ENCODE data around the gene TUBGCP5. TPM values are rescaled to one million over a fixed set of nuclear protein-coding genes. Genes with fewer than 3 reads are reported as not detected.
A peak's percentile ranks its signal among the peaks of the same experiment; 100 is the strongest.

The TUBGCP5 gene
- total RNA-seq, 1 donor from 2014 or later = 23.5 TPM

DNA sequence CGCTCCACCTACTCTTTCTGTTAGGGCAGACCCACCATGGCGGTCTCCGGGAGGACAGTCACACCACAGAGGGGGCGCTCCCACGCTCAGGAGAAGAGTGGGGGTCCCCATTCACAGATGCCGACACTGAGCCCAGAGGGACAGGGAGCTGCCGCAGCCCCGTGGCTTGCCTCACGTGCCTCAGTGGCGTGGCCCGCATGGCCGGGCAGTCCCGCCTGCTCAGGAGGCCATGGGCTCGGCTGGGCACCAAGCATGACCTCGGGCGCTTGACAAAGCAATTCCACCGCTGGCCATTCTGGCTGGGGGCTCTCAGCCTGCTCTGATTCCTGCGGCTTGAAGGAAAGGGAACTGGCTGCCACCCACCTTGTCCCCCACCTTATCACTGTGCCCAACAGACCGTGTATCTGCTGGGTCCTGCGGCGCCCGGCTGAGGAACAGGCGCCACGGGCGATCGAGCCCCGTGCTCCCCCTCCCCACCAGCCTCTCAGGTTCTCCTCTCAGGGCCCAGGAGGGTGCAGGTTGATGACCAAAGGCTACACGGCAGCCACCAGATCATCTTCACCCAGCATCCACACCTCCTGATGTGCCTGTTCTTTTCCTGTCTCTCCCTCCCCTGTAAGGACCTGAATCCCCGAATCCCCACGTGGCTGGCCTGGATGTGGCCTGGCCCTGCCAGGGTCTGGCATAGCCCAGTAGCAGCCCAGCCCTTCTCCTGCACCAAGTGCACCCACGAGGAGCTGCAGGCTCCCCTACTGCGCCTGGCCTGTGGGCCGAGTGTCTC is 79.9 kb downstream of the TUBGCP5 start:
- intact Hi-C loops (cut with DNase I) = no loop called here
- ATAC-seq (no peak), DNase-seq (ENCODE audit: low spot score) (peak; percentile 42)

DNA sequence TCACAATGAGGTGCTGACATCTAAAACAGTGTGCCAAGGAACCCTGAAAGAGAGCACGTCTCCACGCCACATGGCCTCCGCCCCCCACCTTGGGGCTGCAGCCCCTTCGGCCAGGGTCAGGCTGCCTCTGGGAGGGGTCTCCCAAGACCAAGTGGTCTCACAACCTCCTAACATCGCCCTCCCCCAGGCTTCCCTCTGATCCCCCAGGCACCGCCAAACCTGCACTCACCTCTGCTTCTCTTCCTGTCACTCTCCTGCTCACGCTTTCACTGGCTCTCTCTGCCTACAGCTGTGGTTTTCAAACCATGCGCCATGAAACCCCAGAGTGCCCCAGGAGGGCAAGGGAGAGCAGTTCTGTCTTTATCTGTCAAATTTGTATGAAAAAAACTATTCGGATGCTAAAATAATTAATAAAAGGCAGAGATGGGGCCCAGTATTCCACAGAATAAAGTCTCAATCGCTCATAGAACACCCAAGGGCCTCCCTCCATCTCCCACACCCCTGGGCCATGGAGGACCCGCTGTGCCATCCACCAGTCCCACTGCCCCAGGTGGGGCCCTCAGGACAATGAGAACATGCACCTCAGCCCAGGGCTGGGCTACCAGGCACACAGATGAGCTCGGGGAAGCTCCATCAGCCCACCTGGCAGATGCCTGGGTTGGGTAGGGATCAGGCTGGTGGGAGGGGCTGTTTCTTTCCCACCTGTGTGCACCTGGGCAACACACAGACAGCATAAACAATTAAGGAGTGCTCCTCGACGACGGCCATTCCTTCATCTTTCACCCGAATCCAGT is 80.7 kb downstream of the TUBGCP5 start:
- intact Hi-C loops (cut with DNase I) = no loop called here

DNA sequence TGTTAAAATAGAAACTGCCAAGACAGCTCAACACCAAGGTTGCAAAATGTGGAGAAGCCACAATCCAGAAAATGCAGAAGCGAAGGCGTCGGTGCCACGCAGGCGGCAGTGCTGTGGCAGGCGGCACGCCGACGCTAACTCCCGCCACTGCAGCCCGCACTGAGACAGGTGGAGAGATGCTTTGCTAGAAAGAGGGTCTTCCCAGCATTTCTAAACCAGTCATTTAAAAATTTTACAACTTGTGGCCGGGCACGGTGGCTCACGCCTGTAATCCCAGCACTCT is 82.5 kb downstream of the TUBGCP5 start:
- intact Hi-C loops (cut with DNase I) = no loop called here
- no peak for ATAC-seq
- no peak for DNase-seq (ENCODE audit: low spot score)

More for the DNA sequence above, 80.7 kb downstream of the TUBGCP5 start:
- DNase-seq (ENCODE audit: low spot score) (peak; percentile 50), ATAC-seq (no peak)

DNA sequence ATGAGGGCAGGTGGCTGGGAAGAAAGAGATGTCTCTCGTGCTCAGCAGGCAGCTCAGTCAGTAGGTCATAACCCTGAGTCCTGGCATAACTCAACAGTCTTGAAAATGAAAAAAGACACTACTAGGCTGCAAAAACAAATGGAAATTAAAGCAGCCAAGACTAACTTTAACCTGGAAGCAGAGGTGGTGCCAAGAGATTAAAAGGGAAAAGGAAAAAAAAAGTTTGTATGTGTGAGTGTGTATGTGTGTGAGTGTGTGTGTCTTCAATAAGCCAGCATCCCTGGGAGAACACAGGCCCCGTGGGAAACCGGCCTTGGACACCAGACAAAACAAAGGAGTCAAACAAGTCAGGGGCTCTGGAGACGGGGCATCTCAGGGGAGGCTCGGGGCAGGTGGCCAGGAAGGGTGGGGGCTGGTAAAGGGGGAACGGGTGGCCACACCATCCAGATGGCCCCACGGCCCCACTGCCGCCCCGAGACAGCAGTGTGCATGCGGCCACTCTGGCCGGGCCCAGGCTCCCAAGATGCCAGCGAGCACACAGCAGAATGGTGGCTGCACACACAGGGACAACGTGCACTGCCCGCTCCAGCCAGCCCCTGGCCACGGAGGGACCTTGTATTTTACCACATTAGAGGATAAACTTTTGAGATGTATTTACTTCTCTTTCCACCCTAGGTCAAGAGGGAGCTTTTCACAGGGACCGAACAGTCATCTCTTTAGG is 83.0 kb downstream of the TUBGCP5 start:
- DNase-seq (ENCODE audit: low spot score) (no peak), ATAC-seq (peak; percentile 48)
- intact Hi-C loops (cut with DNase I) = no loop called here

DNA sequence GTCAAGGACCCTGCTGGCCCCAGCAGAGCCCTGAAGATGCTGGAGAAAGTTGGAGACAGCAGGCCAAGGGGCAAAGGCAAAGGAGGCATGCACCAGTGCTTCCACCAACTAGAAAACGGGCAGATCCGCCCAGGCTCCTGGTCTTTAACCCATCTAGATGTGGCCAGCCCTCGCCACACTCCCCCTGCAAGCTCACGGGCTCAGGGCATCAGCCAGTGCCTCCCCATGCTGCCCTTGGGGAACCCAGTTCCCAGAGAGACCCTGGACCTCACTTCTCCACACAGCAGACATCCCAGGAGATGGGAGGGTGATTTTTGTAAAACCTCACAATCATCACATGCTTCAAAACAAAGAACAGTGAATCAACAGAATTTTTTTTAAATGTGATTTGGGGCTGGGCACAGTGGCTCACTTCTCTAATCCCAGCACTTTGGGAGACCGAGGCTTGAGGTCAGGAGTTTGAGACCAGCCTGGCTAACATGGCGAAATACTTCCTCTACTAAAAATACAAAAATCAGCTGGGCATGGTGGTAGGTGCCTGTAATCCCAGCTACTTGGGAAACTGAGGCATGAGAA is 83.7 kb downstream of the TUBGCP5 start:
- peak; percentile 25 for ATAC-seq
- DNase-seq (ENCODE audit: low spot score) = no peak
- intact Hi-C loops (cut with DNase I) = no loop called here

DNA sequence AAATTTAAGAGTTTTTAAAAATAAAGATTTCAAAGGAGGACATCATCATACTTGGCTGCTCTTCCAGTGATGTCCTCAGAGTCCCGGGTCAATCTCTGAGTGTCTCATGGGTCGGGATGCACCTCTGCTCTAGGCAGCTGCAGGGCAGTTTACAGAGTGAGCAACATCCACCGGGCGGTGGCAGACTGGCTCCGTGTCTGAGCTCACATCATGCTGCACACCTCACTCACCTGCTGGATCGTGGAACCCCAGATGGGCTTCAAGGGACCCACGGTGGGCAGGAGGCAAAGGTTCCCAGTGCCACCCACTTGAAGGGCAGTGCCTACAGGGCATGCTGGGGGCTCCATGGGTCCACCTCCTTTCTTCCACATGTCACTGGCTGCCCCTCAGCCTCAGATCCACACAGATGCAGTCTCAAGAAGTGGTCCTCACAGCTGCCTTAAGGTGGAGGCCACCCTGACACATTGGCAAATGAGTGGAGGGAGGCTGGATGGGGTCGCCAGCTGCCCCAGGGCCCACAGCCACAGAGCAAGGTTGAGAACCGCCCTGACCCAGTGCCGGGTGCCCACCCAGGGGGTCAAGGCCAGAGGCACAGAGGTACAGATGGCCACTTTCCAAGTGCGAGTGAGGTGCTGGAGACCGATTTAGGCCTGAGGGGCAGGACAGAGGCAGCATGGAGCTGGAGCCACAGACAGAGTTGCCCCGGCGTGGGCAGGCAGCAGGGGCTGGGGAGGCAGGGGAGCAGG is 84.4 kb downstream of the TUBGCP5 start:
- intact Hi-C loops (cut with DNase I) = no loop called here
- ATAC-seq (no peak), DNase-seq (ENCODE audit: low spot score) (no peak)

DNA sequence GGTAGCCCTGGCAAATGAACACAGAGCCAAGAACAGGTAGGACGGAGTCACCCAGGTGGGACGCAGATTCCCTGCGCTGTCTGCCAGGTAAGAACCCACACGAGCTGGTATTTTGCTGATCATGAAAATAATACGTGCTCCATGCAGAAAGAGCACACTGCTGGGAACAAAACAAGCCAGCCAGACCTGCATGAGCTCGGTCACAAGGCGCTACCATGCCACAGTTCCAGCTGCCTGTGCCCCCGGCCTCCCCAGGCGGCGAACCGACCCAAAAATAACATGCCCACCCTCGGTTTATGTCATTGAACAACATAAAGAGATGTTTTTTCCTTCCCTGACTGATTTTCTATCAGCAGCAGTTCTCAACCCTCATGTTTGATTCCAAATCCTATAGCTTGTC is 85.0 kb downstream of the TUBGCP5 start:
- intact Hi-C loops (cut with DNase I) = no loop called here
- ATAC-seq = no peak
- no peak for DNase-seq (ENCODE audit: low spot score)

DNA sequence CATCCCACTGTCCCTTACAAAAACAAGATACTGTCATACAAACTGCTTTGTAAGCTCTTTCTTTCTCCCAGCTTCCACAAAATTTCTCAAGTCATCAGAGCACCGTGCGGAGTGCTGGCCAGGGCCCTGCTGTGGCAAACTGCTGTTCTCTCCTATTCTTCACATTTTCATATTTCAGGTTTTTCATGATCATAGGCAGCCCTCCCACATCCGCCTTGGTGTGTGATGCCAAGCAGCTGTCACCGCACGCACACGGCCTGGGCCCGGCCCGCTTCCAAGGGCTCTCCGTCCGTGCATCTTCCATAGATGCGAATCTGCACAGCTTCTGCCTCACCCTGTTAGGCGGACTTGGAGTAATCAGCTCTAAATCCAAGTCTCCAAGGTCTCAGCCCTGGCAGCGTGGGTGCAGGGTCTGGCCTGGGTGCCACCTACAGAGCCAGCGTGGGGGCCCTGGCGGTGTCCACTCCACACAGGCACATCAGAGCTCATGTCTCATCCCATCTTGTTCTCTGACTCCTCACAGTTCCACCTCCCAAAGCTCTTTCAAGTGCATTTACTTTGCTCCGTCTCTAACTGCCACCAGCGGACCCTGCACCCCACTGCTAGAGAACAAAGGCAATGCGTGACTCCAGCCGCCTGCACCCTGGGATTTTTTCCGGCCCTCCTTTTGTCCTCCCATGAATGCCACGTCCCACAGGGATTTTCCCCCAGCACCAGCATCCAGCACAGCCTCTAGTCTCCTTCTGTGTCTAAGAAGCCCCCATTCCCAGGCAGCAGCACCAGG is 86.4 kb downstream of the TUBGCP5 start:
- ATAC-seq (no peak), DNase-seq (ENCODE audit: low spot score) (no peak)
- intact Hi-C loops (cut with DNase I) = no loop called here

DNA sequence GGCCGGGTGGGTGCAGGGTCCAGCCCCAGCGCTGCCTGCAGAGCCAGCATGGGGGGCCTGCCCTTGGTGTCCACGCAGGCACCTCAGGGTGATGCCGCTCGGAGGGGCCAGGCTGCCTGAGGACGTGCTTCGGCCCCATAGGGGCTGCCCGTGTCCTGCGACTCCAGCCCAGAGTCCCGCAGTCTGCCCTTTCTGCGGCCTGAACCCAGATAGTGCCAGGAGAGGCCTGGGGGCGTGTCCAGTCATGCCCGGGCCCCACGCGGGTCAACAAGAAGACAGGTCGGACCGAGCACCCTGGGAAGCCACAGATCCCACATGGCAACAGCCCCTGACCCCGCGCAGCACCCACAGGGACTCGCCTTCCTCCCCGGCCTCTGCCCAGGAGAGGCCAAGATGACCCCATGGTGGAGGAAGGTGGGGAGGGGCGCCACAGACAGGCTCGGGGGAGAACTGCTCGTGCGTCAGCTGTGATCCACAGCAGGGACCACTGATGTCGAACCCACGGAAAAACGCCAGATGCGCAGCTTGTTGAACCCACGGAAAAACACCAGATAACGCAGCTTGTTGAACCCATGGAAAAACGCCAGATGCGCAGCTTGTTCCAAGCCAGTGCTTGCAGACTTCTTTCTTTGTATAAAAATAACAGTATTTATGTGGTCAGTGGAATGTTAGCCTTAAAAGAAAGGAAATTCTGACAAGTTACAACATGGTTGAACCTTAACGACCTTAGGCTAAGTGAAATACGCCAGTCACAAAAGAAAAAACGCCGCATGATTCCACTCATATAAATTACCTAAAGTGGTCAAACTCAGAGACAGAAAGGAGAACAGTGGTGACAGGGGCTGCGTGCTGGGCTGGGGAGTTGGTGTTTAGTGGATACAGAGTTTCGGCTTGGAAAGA is 87.7 kb downstream of the TUBGCP5 start:
- intact Hi-C loops (cut with DNase I) = no loop called here
- no peak for DNase-seq (ENCODE audit: low spot score)
- no peak for ATAC-seq

DNA sequence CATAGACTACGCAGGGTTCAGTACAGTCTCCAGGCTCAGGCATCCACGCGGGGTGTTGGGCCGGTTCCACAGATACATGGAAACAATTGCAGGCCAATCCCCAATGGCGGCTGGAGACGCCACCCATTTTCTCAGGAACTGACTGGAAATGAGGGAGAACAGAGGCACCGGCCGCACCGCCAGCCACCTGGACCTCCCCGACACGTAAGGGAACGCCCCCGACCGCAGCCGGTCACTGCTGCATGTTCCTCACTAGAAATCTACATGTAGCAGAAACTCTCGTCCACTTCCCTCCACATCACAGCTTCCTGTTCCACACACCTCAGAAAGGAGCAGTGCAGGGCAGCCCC is 88.4 kb downstream of the TUBGCP5 start:
- intact Hi-C loops (cut with DNase I) = no loop called here
- DNase-seq (ENCODE audit: low spot score) (no peak), ATAC-seq (no peak)

DNA sequence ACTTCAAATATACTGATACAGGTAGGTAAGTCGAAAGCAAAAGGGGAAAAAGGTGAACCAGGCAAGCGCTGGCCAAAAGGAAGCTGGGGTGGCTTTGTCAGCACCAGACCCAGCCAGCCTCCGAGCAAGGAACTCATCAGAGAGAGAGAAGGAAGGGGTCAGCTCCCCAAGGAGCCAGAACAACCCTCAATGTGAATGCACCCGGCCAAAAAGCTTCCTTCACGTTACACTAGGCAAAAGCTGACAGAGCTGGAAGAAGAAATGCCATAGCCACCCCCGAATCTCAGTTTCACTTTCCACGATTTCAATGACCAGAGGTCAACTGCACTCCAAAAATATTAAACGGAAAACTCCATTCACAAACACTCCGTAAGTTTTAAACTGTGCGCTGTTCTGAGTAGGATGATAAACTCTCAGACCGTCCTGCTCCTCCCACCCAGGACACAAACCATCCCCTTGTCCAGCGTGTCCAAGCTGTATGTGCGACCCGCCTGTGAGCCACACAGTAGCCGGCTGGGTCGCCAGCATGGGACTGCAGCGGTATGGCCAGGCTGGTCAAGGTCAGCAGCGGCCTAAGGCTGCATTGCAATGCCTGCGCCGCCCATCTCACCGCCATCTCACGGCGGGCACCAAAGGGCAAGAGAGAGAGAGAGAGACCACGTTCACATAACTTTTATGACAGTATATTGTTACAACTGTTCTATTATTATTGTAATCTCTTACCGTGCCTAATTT is 88.9 kb downstream of the TUBGCP5 start:
- DNase-seq (ENCODE audit: low spot score) = no peak
- no peak for ATAC-seq
- intact Hi-C loops (cut with DNase I) = no loop called here

Other genes with a start within 250 kb of the TUBGCP5 start
- 35.1 TPM for gene NIPA2, start 200.9 kb downstream of the TUBGCP5 start, total RNA-seq
- gene CYFIP1, start 59.2 kb downstream of the TUBGCP5 start, total RNA-seq = 140 TPM
- gene GOLGA6L1, start 97.3 kb upstream of the TUBGCP5 start, total RNA-seq = not detected

Measured in sciatic nerve (tissue), 2 donors.